ENCODE data around the gene OLIG2. TPM values are rescaled to one million over a fixed set of nuclear protein-coding genes. Genes with fewer than 3 reads are reported as not detected.

The OLIG2 gene
- total RNA-seq, 2 experiments from 2014 or later: not detected

DNA sequence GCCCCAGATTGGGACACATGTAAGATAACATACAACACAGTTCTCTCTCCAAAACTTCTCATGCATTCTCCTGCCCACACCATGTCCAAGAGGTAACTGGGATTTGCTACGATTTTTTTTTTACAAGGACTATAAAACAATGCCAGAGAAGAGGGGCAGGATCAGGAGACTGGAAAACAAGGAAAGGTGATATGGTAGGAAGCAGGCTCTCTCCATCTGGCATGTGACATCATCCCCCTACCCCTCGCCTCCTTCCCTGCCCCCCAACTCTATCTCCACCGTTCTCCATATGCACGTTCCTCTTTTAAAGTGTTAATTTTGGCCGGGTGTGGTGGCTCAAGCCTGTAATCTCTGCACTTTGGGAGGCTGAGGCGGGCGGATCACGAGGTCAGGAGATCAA, 20.7 kb downstream of the OLIG2 start:
- Histone ChIP-seq H3K27ac (ENCODE audit: low read depth in 1 of 2, low read length in 2 of 2) (no peak overlapping the region), H3K36me3 (ENCODE audit: insufficient read depth, low read length) (no peaks in the 10 kb centered on the region), H3K4me3 (ENCODE audit: low read length) (no peak overlapping the region), H3K9me3 (ENCODE audit: control insufficient read depth in 1 of 2, insufficient read depth in 1 of 2, low read length in 2 of 2) (no peaks in the 10 kb centered on the region), H3K27me3 (ENCODE audit: control insufficient read depth in 1 of 2, insufficient read depth in 2 of 2, low read length in 2 of 2) (peaks cover 17 to 21% of the 10 kb centered on the region in 2 experiments), H3K4me1 (ENCODE audit: insufficient read depth, low read length) (no peaks in the 10 kb centered on the region)
- Mint-ChIP-seq H3K9me3 (no peaks in the 10 kb centered on the region), H3K4me1 (ENCODE audit: low read depth) (no peaks in the 10 kb centered on the region), H3K27me3 (peaks cover 66% of the 10 kb centered on the region), H3K36me3 (ENCODE audit: low read depth) (no peaks in the 10 kb centered on the region), H3K27ac (no peak overlapping the region), H3K4me3 (no peak overlapping the region)
- ChIA-PET POLR2A (no interaction called here), CTCF (no interaction called here)
- DNase-seq (no peak), ATAC-seq (ENCODE audit: poor library complexity) (no peak)
- intact Hi-C loops (cut with DNase I, micrococcal nuclease): no loop called here
- TF ChIP-seq, protein P1, sequence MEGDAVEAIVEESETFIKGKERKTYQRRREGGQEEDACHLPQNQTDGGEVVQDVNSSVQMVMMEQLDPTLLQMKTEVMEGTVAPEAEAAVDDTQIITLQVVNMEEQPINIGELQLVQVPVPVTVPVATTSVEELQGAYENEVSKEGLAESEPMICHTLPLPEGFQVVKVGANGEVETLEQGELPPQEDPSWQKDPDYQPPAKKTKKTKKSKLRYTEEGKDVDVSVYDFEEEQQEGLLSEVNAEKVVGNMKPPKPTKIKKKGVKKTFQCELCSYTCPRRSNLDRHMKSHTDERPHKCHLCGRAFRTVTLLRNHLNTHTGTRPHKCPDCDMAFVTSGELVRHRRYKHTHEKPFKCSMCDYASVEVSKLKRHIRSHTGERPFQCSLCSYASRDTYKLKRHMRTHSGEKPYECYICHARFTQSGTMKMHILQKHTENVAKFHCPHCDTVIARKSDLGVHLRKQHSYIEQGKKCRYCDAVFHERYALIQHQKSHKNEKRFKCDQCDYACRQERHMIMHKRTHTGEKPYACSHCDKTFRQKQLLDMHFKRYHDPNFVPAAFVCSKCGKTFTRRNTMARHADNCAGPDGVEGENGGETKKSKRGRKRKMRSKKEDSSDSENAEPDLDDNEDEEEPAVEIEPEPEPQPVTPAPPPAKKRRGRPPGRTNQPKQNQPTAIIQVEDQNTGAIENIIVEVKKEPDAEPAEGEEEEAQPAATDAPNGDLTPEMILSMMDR (IDR thresholded peaks at IDR 0.05): no peak

DNA sequence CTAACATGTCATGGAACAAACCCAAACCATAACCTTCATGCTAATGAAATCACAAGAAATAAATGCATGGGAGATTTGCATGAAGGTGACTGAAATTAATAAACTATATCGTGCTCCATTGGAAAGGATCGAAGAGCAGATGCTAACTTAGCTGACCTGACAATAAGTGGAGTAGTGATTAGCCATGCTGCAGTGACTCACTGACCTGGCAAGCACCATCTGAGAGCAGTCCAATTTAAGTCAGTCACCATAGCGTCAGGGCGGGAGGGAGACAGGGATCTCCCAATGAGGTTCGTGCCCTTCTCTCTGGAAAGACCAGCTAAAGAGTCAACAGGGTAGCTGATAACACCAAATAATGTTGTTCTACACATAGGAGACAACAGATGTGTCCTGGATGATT, 21.5 kb downstream of the OLIG2 start:
- no peak overlapping the region for H3K27ac Mint-ChIP-seq
- intact Hi-C loops (cut with DNase I, micrococcal nuclease): no loop called here
- ATAC-seq (ENCODE audit: poor library complexity) (no peak), DNase-seq (no peak)
- ChIA-PET POLR2A (no interaction called here), CTCF (no interaction called here)
- no peaks in the 10 kb centered on the region for H3K9me3 ChIP-seq (ENCODE audit: control insufficient read depth in 1 of 2, insufficient read depth in 1 of 2, low read length in 2 of 2)
- no peaks in the 10 kb centered on the region for H3K36me3 ChIP-seq (ENCODE audit: insufficient read depth, low read length)
- no peaks in the 10 kb centered on the region for H3K9me3 Mint-ChIP-seq
- H3K27me3 Mint-ChIP-seq: peaks cover 59% of the 10 kb centered on the region
- no peak overlapping the region for H3K4me3 Mint-ChIP-seq
- H3K4me1 Mint-ChIP-seq (ENCODE audit: low read depth): no peaks in the 10 kb centered on the region
- TF ChIP-seq, protein P1 (IDR thresholded peaks at IDR 0.05): no peak
- no peak overlapping the region for H3K27ac ChIP-seq (ENCODE audit: low read depth in 1 of 2, low read length in 2 of 2)
- H3K4me3 ChIP-seq (ENCODE audit: low read length): no peak overlapping the region
- H3K4me1 ChIP-seq (ENCODE audit: insufficient read depth, low read length): no peaks in the 10 kb centered on the region
- H3K27me3 ChIP-seq (ENCODE audit: control insufficient read depth in 1 of 2, insufficient read depth in 2 of 2, low read length in 2 of 2): peaks cover 17 to 21% of the 10 kb centered on the region in 2 experiments
- no peaks in the 10 kb centered on the region for H3K36me3 Mint-ChIP-seq (ENCODE audit: low read depth)

DNA sequence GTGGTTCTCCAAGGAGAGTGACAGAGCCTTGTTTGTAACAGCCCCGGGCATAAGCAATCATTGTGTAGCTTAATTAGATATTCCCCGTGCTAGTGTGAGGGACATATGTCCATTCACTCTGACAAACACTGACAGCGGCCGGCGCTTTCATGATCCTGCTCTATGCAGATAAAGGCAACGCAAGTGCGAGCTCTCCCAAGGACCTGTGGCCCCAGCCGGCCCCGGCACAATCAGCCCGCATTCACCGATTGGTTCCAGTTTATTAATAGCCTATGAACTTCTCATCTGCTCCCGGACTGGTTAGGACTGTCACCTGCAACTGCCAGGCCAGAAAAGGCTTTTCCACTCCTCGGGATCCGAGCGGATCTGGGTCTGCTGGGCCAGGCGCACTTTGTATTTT, 26.2 kb downstream of the OLIG2 start:
- H3K36me3 ChIP-seq (ENCODE audit: insufficient read depth, low read length): no peaks in the 10 kb centered on the region
- peaks cover 5 to 6% of the 10 kb centered on the region in 2 experiments for H3K27me3 ChIP-seq (ENCODE audit: control insufficient read depth in 1 of 2, insufficient read depth in 2 of 2, low read length in 2 of 2)
- H3K4me3 Mint-ChIP-seq: no peak overlapping the region
- no peak for ATAC-seq (ENCODE audit: poor library complexity)
- H3K9me3 ChIP-seq (ENCODE audit: control insufficient read depth in 1 of 2, insufficient read depth in 1 of 2, low read length in 2 of 2): no peaks in the 10 kb centered on the region
- TF ChIP-seq, protein P1 (IDR thresholded peaks at IDR 0.05): no peak
- H3K4me1 Mint-ChIP-seq (ENCODE audit: low read depth): no peaks in the 10 kb centered on the region
- H3K27ac Mint-ChIP-seq: no peak overlapping the region
- DNase-seq: no peak
- H3K4me1 ChIP-seq (ENCODE audit: insufficient read depth, low read length): no peaks in the 10 kb centered on the region
- no peaks in the 10 kb centered on the region for H3K36me3 Mint-ChIP-seq (ENCODE audit: low read depth)
- no peak overlapping the region for H3K4me3 ChIP-seq (ENCODE audit: low read length)
- no peaks in the 10 kb centered on the region for H3K9me3 Mint-ChIP-seq
- intact Hi-C loops (cut with DNase I, micrococcal nuclease): no loop called here
- peaks cover 20% of the 10 kb centered on the region for H3K27me3 Mint-ChIP-seq
- ChIA-PET POLR2A (no interaction called here), CTCF (no interaction called here)
- no peak overlapping the region for H3K27ac ChIP-seq (ENCODE audit: low read depth in 1 of 2, low read length in 2 of 2)

All from CD4-positive, alpha-beta T cell (primary cell).